HEK293T (cell line): Measurements from ENCODE around the gene DNAJC11.

Source experiments
- ARNT ChIP-seq: fragments of 450-650 bp; IDR thresholded peaks from 2 replicates; pipeline ENCODE4 v1.6.1; 2017; ENCODE audit warnings: mild to moderate bottlenecking
- BHLHE40 ChIP-seq: fragments of 450-650 bp; IDR thresholded peaks from 2 replicates; pipeline ENCODE4 v1.6.1; 2016; ENCODE audit warnings: mild to moderate bottlenecking, moderate library complexity, borderline replicate concordance
- ELF4 ChIP-seq: fragments of 450-650 bp; IDR thresholded peaks from 2 replicates; pipeline ENCODE4 v1.6.1; 2017; ENCODE audit warnings: antibody characterized with exemption
- FOXM1 ChIP-seq: fragments of 450-650 bp; IDR thresholded peaks from 2 replicates; pipeline ENCODE4 v1.6.1; 2017; ENCODE audit warnings: mild to moderate bottlenecking, borderline replicate concordance
- PKNOX1 ChIP-seq: fragments of 450-650 bp; IDR thresholded peaks from 2 replicates; pipeline ENCODE4 v1.6.1; 2016
- SP1 ChIP-seq: fragments of 450-650 bp; IDR thresholded peaks from 2 replicates; pipeline ENCODE4 v1.6.1; 2017
- SUZ12 ChIP-seq: fragments of 450-650 bp; IDR thresholded peaks from 2 replicates; pipeline ENCODE4 v1.6.1; 2016; ENCODE audit warnings: mild to moderate bottlenecking
- TARDBP ChIP-seq: fragments of 450-650 bp; IDR thresholded peaks from 2 replicates; pipeline ENCODE4 v1.6.1; 2016

- TF ChIP-seq SUZ12 (no peak), FOXM1 (no peak), TARDBP (no peak), ARNT (no peak), ELF4 (no peak), SP1 (no peak), BHLHE40 (no peak), PKNOX1 (no peak)
Observed at GRCh38 chr1:6651909-6652308, 49.7 kb downstream of the DNAJC11 start.
